ENCODE data around the gene CD81.

The CD81 gene

GRCh38 chr11:2413742-2414579, 36.9 kb downstream of the CD81 start:
- no peaks in the 10 kb centered on the region for H3K4me1 ChIP-seq
- H3K27ac ChIP-seq = no peak overlapping the region
- intact Hi-C loops (cut with DNase I; ENCODE audit: low total_unique reads) = no loop called here
- no peaks in the 10 kb centered on the region for H3K9me3 ChIP-seq
- no peak for DNase-seq
- TF ChIP-seq, protein P1, sequence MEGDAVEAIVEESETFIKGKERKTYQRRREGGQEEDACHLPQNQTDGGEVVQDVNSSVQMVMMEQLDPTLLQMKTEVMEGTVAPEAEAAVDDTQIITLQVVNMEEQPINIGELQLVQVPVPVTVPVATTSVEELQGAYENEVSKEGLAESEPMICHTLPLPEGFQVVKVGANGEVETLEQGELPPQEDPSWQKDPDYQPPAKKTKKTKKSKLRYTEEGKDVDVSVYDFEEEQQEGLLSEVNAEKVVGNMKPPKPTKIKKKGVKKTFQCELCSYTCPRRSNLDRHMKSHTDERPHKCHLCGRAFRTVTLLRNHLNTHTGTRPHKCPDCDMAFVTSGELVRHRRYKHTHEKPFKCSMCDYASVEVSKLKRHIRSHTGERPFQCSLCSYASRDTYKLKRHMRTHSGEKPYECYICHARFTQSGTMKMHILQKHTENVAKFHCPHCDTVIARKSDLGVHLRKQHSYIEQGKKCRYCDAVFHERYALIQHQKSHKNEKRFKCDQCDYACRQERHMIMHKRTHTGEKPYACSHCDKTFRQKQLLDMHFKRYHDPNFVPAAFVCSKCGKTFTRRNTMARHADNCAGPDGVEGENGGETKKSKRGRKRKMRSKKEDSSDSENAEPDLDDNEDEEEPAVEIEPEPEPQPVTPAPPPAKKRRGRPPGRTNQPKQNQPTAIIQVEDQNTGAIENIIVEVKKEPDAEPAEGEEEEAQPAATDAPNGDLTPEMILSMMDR (IDR thresholded peaks at IDR 0.05) = no peak
- no peak overlapping the region for H3K4me3 ChIP-seq
- no peaks in the 10 kb centered on the region for H3K36me3 ChIP-seq
- peaks cover 0 to 32% of the 10 kb centered on the region in 2 donors for H3K27me3 ChIP-seq

DNA sequence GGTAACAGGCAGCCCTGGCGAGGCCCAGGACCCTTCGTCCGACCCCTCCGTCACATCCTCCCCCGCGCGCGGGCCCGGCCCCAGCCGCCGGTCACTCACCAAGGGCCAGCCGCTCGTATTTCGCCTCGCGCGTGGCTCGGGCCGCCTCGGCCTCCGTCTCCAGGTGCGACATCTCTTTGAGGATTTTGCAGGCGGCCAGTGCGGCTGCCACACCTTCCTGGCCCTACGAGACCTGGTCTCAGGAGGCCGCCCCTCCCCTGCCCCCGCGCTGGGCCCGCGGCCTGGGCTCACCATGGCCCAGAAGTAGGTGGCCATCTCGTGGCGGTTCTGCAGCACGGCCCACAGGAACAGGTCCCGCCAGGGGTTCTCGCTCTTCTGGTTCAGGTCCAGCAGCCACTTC, 37.5 kb downstream of the CD81 start:
- Histone ChIP-seq H3K9me3 (no peaks in the 10 kb centered on the region), H3K27me3 (peaks cover 0 to 28% of the 10 kb centered on the region in 2 donors), H3K4me1 (peaks cover 0 to 1% (median 0%) of the 10 kb centered on the region in 4 donors), H3K27ac (no peak overlapping the region), H3K4me3 (no peak overlapping the region), H3K36me3 (no peaks in the 10 kb centered on the region)
- TF ChIP-seq, protein P1 (IDR thresholded peaks at IDR 0.05) = no peak
- no peak for DNase-seq
- intact Hi-C loops (cut with DNase I; ENCODE audit: low total_unique reads) = no loop called here

DNA sequence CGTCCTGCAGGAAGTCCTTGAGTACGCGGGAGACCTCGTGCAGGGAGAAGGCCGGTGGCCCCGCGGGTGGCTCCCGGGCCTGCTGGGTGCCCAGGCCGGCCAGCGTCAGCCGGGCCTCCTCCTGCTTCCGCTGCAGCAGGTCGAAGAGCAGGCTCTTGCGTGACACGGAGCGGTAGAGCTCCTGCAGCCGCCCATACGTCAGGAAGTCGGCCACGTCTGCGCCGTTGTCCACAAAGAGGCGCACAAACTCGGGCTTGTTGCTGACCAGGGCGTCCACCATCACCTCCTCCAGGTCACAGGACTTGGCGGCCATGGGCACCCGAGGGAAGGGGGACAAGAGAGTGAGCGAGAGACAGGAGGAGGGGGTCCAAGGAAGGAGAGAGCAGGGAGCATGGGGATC, 38.1 kb downstream of the CD81 start:
- TF ChIP-seq, protein P1 (IDR thresholded peaks at IDR 0.05) = no peak
- no peak for DNase-seq
- Histone ChIP-seq H3K4me3 (no peak overlapping the region), H3K9me3 (no peaks in the 10 kb centered on the region), H3K27ac (no peak overlapping the region), H3K4me1 (peaks cover 0 to 4% (median under 1%) of the 10 kb centered on the region in 4 donors), H3K36me3 (no peaks in the 10 kb centered on the region), H3K27me3 (peaks cover 0 to 22% of the 10 kb centered on the region in 2 donors)
- intact Hi-C loops (cut with DNase I; ENCODE audit: low total_unique reads) = no loop called here

GRCh38 chr11:2415601-2416380, 38.7 kb downstream of the CD81 start:
- TF ChIP-seq, protein P1 (IDR thresholded peaks at IDR 0.05) = no peak
- Histone ChIP-seq H3K4me3 (no peak overlapping the region), H3K27ac (no peak overlapping the region), H3K27me3 (peaks cover 0 to 17% of the 10 kb centered on the region in 2 donors), H3K4me1 (peaks cover 0 to 8% (median 3%) of the 10 kb centered on the region in 4 donors), H3K36me3 (no peaks in the 10 kb centered on the region), H3K9me3 (no peaks in the 10 kb centered on the region)
- intact Hi-C loops (cut with DNase I; ENCODE audit: low total_unique reads) = no loop called here
- DNase-seq = no peak

- Histone ChIP-seq H3K4me3 (no peak overlapping the region), H3K9me3 (no peaks in the 10 kb centered on the region), H3K27me3 (peaks cover 0 to 17% of the 10 kb centered on the region in 2 donors), H3K36me3 (no peaks in the 10 kb centered on the region), H3K4me1 (peaks cover 0 to 11% (median 3%) of the 10 kb centered on the region in 4 donors), H3K27ac (no peak overlapping the region)
- intact Hi-C loops (cut with DNase I; ENCODE audit: low total_unique reads) = no loop called here
- DNase-seq = no peak
- TF ChIP-seq, protein P1 (IDR thresholded peaks at IDR 0.05) = no peak
Measured at GRCh38 chr11:2416765-2417164, 39.7 kb downstream of the CD81 start.
